ENCODE measurements around the gene PSMC5.

Gene PSMC5

GRCh38 chr17:63805591-63805990, 21.6 kb upstream of the PSMC5 start:
- in situ Hi-C loops (cut with HindIII; ENCODE audit: low sequenced_read_pairs) = no loop called here
- H3K4me3 ChIP-seq (ENCODE audit: low read depth, low read length) = no peak overlapping the region
- no peak for DNase-seq (ENCODE audit: low read depth)
- no peak for TF ChIP-seq CTCF (IDR thresholded peaks at IDR 0.05; ENCODE audit: low read depth, low read length, missing control alignments)

GRCh38 chr17:63809970-63810369, 17.3 kb upstream of the PSMC5 start:
- in situ Hi-C loops (cut with HindIII; ENCODE audit: low sequenced_read_pairs) = no loop called here
- H3K4me3 ChIP-seq (ENCODE audit: low read depth, low read length) = no peak overlapping the region

GRCh38 chr17:63816123-63816522, 11.1 kb upstream of the PSMC5 start:
- H3K4me3 ChIP-seq (ENCODE audit: low read depth, low read length) = no peak overlapping the region
- in situ Hi-C loops (cut with HindIII; ENCODE audit: low sequenced_read_pairs) = loop anchor here (5.0 kb wide), 1 partner anchor 69 kb away; no protein-coding TSS in a partner anchor
- no peak for TF ChIP-seq CTCF (IDR thresholded peaks at IDR 0.05; ENCODE audit: low read depth, low read length, missing control alignments)
- DNase-seq (ENCODE audit: low read depth) = no peak

More at GRCh38 chr17:63809970-63810369, 17.3 kb upstream of the PSMC5 start:
- DNase-seq (ENCODE audit: low read depth) = no peak
- TF ChIP-seq CTCF (IDR thresholded peaks at IDR 0.05; ENCODE audit: low read depth, low read length, missing control alignments) = no peak

GRCh38 chr17:63816669-63817068, 10.6 kb upstream of the PSMC5 start:
- TF ChIP-seq CTCF (IDR thresholded peaks at IDR 0.05; ENCODE audit: low read depth, low read length, missing control alignments) = no peak
- in situ Hi-C loops (cut with HindIII; ENCODE audit: low sequenced_read_pairs) = loop anchor here (5.0 kb wide), 1 partner anchor 69 kb away; no protein-coding TSS in a partner anchor
- DNase-seq (ENCODE audit: low read depth) = no peak
- no peak overlapping the region for H3K4me3 ChIP-seq (ENCODE audit: low read depth, low read length)

GRCh38 chr17:63817736-63818385, 9.4 kb upstream of the PSMC5 start:
- TF ChIP-seq CTCF (IDR thresholded peaks at IDR 0.05; ENCODE audit: low read depth, low read length, missing control alignments) = no peak
- H3K4me3 ChIP-seq (ENCODE audit: low read depth, low read length) = no peak overlapping the region
- no peak for DNase-seq (ENCODE audit: low read depth)
- in situ Hi-C loops (cut with HindIII; ENCODE audit: low sequenced_read_pairs) = loop anchor here (5.0 kb wide), 1 partner anchor 71 kb away; no protein-coding TSS in a partner anchor

- H3K4me3 ChIP-seq (ENCODE audit: low read depth, low read length) = no peak overlapping the region
- no peak for TF ChIP-seq CTCF (IDR thresholded peaks at IDR 0.05; ENCODE audit: low read depth, low read length, missing control alignments)
- no peak for DNase-seq (ENCODE audit: low read depth)
- in situ Hi-C loops (cut with HindIII; ENCODE audit: low sequenced_read_pairs) = loop anchor here (5.0 kb wide), 1 partner anchor 72 kb away; no protein-coding TSS in a partner anchor
Observed at GRCh38 chr17:63819131-63819530, 8.1 kb upstream of the PSMC5 start.
